ENCODE data around the gene JPH2.

JPH2 gene

GRCh38 chr20:44073011-44073674 is 113.8 kb downstream of the JPH2 start:
- no peak for DNase-seq

- no peak for DNase-seq
Observed at GRCh38 chr20:44072384-44072783, 114.6 kb downstream of the JPH2 start.

- DNase-seq: no peak
Observed at GRCh38 chr20:44071526-44072111, 115.4 kb downstream of the JPH2 start.

- DNase-seq: no peak
Observed at GRCh38 chr20:44071057-44071456, 115.9 kb downstream of the JPH2 start.

- DNase-seq: peak; percentile 69
Observed at GRCh38 chr20:44070139-44070900, 116.7 kb downstream of the JPH2 start.

GRCh38 chr20:44069203-44070011 is 117.6 kb downstream of the JPH2 start:
- peak; percentile 83 for DNase-seq

- DNase-seq: no peak
Observed at GRCh38 chr20:44068316-44069201, 118.4 kb downstream of the JPH2 start.

GRCh38 chr20:44067650-44068081 is 119.3 kb downstream of the JPH2 start:
- no peak for DNase-seq

- DNase-seq: no peak
Observed at GRCh38 chr20:44066645-44067606, 120.1 kb downstream of the JPH2 start.

GRCh38 chr20:44065401-44066340 is 121.3 kb downstream of the JPH2 start:
- DNase-seq: no peak

- DNase-seq: no peak
Observed at GRCh38 chr20:44064501-44065400, 122.2 kb downstream of the JPH2 start.
